Tibial nerve (tissue), 4 donors: ENCODE data around the gene PDE1A. TPM values are rescaled to one million over a fixed set of nuclear protein-coding genes. Genes with fewer than 3 reads are reported as not detected.

ENCODE experiments used
- DNase-seq, 2 donors: peaks; one replicate each; pipeline ENCODE4 v3.0.0-alpha.2; 2019; ENCODE audit warnings: low spot score in 2 of 2
- H3K27ac ChIP-seq, 4 donors: fragments of 200-600 bp; sonication (generic) in 3 of 4; one replicate each; pipeline ENCODE4 v1.5.1; 2017 to 2019; ENCODE audit warnings: mild to moderate bottlenecking in 1 of 4
- H3K27me3 ChIP-seq, 2 donors: fragments of 200-600 bp; sonication (generic) in 1 of 2; one replicate each; pipeline versions ENCODE4 v1.5.1 to v1.6.0; 2017 to 2019
- H3K36me3 ChIP-seq, 3 donors: fragments of 200-600 bp; sonication (generic); one replicate each; pipeline ENCODE4 v1.5.1; 2018 to 2019
- H3K4me1 ChIP-seq, 4 donors: fragments of 200-600 bp; sonication (generic) in 3 of 4; one replicate each; pipeline ENCODE4 v1.5.1; 2017 to 2019
- H3K4me3 ChIP-seq, 4 donors: fragments of 200-600 bp; sonication (generic) in 3 of 4; one replicate each; pipeline ENCODE4 v1.5.1; 2017 to 2019; ENCODE audit warnings: mild to moderate bottlenecking in 1 of 4, moderate library complexity in 1 of 4
- H3K9me3 ChIP-seq, 4 donors: fragments of 200-600 bp; sonication (generic) in 3 of 4; one replicate each; pipeline ENCODE4 v1.5.1; 2017 to 2019
- CTCF ChIP-seq, 5 experiments: fragments of 200-600 bp in 3 of 5; fragments of 450-650 bp in 2 of 5; sonication (generic) in 3 of 5; IDR thresholded peaks; one replicate each; pipeline ENCODE4 v1.5.1; 2016 to 2019; ENCODE audit warnings: antibody characterized with exemption in 5 of 5, mild to moderate bottlenecking in 3 of 5, moderate library complexity in 2 of 5
- EP300 ChIP-seq, 2 donors: sonication (generic); formaldehyde crosslinking; IDR thresholded peaks; one replicate each; pipeline ENCODE4 v1.6.1; 2017; ENCODE audit warnings: antibody characterized with exemption in 2 of 2, mild to moderate bottlenecking in 1 of 2
- POLR2A ChIP-seq, 2 donors: fragments of 450-650 bp; IDR thresholded peaks; one replicate each; pipeline ENCODE4 v1.6.1; 2017; ENCODE audit warnings: antibody characterized with exemption in 2 of 2, mild to moderate bottlenecking in 2 of 2, moderate library complexity in 2 of 2
- WGBS, 2 donors: methylation state at CpG; one replicate each; pipeline ENCODE4 v1.1.5; 2018; 5-methylcytosine and 5-hydroxymethylcytosine counted together
- total RNA-seq, 4 donors: library from RNA; depleted of rRNA; stranded (reverse); fragments of >200 nt; gene quantifications; one replicate each; pipeline ENCODE4 v1.1.0, GENCODE V29; 2016

The PDE1A gene
- total RNA-seq, 4 donors from 2014 or later, result 21.6 to 51.8 (median 43.7) TPM

GRCh38 chr2:182197529-182197928, 229.3 kb downstream of the PDE1A start:
- no peaks in the 10 kb centered on the region for H3K4me1 ChIP-seq
- no peaks in the 10 kb centered on the region for H3K36me3 ChIP-seq

GRCh38 chr2:182193291-182193690, 233.5 kb downstream of the PDE1A start:
- TF ChIP-seq EP300 (IDR thresholded peaks at IDR 0.05) (no peak), POLR2A (IDR thresholded peaks at IDR 0.05) (no peak), CTCF (IDR thresholded peaks at IDR 0.05) (no peak)
- no peak overlapping the region for H3K27ac ChIP-seq
- DNase-seq, result no peak
- H3K9me3 ChIP-seq, result no peaks in the 10 kb centered on the region
- H3K4me1 ChIP-seq, result no peaks in the 10 kb centered on the region
- no peaks in the 10 kb centered on the region for H3K36me3 ChIP-seq
- H3K27me3 ChIP-seq, result no peaks in the 10 kb centered on the region
- H3K4me3 ChIP-seq, result no peak overlapping the region
- WGBS, 2 donors, result 81 to 83% methylated on average over 5 of the region's 5 CpGs

More at GRCh38 chr2:182197529-182197928, 229.3 kb downstream of the PDE1A start:
- H3K4me3 ChIP-seq, result no peak overlapping the region
- no peak overlapping the region for H3K27ac ChIP-seq
- no peaks in the 10 kb centered on the region for H3K9me3 ChIP-seq
- DNase-seq, result no peak
- no peaks in the 10 kb centered on the region for H3K27me3 ChIP-seq
- TF ChIP-seq CTCF (IDR thresholded peaks at IDR 0.05), result no peak
- TF ChIP-seq POLR2A (IDR thresholded peaks at IDR 0.05), result no peak
- no peak for TF ChIP-seq EP300 (IDR thresholded peaks at IDR 0.05)

GRCh38 chr2:182191061-182191460, 235.8 kb downstream of the PDE1A start:
- Histone ChIP-seq H3K4me1 (no peaks in the 10 kb centered on the region), H3K27me3 (no peaks in the 10 kb centered on the region), H3K27ac (no peak overlapping the region), H3K9me3 (no peaks in the 10 kb centered on the region), H3K36me3 (no peaks in the 10 kb centered on the region), H3K4me3 (no peak overlapping the region)
- no peak for TF ChIP-seq POLR2A (IDR thresholded peaks at IDR 0.05)
- no peak for TF ChIP-seq EP300 (IDR thresholded peaks at IDR 0.05)
- no peak for TF ChIP-seq CTCF (IDR thresholded peaks at IDR 0.05)
- 87% methylated on average over 2 of the region's 2 CpGs for WGBS, 2 donors
- DNase-seq, result no peak

- Histone ChIP-seq H3K27ac (no peak overlapping the region), H3K36me3 (no peaks in the 10 kb centered on the region), H3K4me1 (no peaks in the 10 kb centered on the region), H3K27me3 (no peaks in the 10 kb centered on the region), H3K4me3 (no peak overlapping the region), H3K9me3 (peaks cover 0 to 16% (median 0%) of the 10 kb centered on the region in 4 donors)
- TF ChIP-seq CTCF (IDR thresholded peaks at IDR 0.05), result no peak
- DNase-seq, result no peak
These were observed 239.7 kb downstream of the PDE1A start for GRCh38 chr2:182187130-182187529.

GRCh38 chr2:182186132-182186735, 240.6 kb downstream of the PDE1A start:
- Histone ChIP-seq H3K9me3 (peaks cover 0 to 16% (median 0%) of the 10 kb centered on the region in 4 donors), H3K36me3 (peaks cover 0 to 3% (median 0%) of the 10 kb centered on the region in 3 donors), H3K4me3 (no peak overlapping the region), H3K27ac (no peak overlapping the region), H3K27me3 (no peaks in the 10 kb centered on the region), H3K4me1 (no peaks in the 10 kb centered on the region)
- TF ChIP-seq CTCF (IDR thresholded peaks at IDR 0.05) (peak; percentile 59 to 79 (median 77)), EP300 (IDR thresholded peaks at IDR 0.05) (no peak)
- no peak for DNase-seq
- WGBS, 2 donors, result 28 to 30% methylated on average over 4 of the region's 4 CpGs
